ENCODE measurements around the gene BACH2.

Gene BACH2

DNA sequence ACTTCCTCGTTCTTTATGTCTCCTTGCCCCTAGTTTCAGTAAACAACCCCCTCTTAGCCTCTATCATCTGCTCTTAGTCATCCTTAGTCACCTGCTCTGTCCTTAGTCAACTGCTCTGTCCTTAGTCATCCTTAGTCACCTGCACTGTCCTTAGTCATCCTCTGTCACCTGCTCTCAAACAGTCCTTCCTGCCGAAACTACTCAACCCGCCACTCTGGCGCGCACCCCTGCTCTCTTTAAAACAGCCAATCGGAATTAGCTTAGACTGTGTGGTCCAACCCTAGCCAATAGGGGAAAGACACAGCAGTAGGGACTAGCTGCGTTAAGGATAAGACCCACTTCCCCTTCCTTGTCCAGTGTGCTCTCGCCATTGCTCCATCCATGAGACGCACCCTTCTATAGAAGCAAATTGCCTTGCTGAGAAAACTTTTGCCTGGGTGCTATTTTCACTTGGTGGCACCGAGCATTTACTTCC lies 73.9 kb downstream of the BACH2 start:
- TF ChIP-seq, protein P1, sequence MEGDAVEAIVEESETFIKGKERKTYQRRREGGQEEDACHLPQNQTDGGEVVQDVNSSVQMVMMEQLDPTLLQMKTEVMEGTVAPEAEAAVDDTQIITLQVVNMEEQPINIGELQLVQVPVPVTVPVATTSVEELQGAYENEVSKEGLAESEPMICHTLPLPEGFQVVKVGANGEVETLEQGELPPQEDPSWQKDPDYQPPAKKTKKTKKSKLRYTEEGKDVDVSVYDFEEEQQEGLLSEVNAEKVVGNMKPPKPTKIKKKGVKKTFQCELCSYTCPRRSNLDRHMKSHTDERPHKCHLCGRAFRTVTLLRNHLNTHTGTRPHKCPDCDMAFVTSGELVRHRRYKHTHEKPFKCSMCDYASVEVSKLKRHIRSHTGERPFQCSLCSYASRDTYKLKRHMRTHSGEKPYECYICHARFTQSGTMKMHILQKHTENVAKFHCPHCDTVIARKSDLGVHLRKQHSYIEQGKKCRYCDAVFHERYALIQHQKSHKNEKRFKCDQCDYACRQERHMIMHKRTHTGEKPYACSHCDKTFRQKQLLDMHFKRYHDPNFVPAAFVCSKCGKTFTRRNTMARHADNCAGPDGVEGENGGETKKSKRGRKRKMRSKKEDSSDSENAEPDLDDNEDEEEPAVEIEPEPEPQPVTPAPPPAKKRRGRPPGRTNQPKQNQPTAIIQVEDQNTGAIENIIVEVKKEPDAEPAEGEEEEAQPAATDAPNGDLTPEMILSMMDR (IDR thresholded peaks at IDR 0.05; ENCODE audit: low read depth, low read length), result no peak
- in situ Hi-C loops (cut with HindIII; ENCODE audit: low sequenced_read_pairs), result no loop called here
- no peak overlapping the region for H3K4me3 ChIP-seq (ENCODE audit: low read depth, low read length)
- no peak for DNase-seq (ENCODE audit: low read depth, low spot score)

DNA sequence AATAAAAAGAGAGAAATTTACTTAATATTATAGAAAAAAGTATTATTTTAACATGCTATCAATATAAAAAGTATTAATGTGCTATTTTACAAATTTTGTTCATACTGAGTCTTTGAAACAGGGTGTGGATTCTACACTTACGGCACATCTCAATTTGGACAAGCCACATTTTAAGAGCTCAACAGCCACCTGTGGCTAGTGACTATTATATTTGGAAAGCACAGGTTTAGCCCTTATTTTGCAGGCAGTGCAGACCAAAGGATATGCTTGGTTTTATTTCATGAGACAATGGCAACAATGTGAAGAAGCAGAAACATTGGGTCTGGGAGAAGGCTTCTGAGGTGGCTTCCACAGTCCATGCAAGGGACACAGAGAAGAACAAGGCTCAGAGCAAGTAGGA lies 74.6 kb downstream of the BACH2 start:
- in situ Hi-C loops (cut with HindIII; ENCODE audit: low sequenced_read_pairs), result no loop called here

DNA sequence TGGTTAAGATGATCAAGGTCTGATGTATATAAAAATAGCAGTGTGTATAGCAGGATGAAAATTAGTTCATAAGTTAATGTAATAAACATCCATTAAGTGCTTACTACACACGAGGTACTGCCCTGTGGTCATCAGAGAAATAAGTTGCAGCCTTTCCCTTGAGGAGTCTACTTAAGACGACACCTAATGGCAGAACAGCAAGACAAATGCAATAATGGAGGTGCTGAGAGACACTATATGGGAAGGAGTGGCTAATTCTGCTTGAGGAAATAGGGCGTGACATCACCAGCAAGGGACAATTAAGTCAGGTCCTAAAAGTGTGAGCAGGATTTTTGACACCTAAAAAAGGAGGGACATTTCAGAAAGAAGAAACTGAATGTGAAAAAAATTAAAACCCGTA lies 75.2 kb downstream of the BACH2 start:
- H3K4me3 ChIP-seq (ENCODE audit: low read depth, low read length), result no peak overlapping the region
- DNase-seq (ENCODE audit: low read depth, low spot score), result no peak
- TF ChIP-seq, protein P1 (IDR thresholded peaks at IDR 0.05; ENCODE audit: low read depth, low read length), result no peak
- in situ Hi-C loops (cut with HindIII; ENCODE audit: low sequenced_read_pairs), result no loop called here

More for the DNA sequence above, 74.6 kb downstream of the BACH2 start:
- TF ChIP-seq, protein P1 (IDR thresholded peaks at IDR 0.05; ENCODE audit: low read depth, low read length), result no peak
- H3K4me3 ChIP-seq (ENCODE audit: low read depth, low read length), result no peak overlapping the region
- no peak for DNase-seq (ENCODE audit: low read depth, low spot score)

DNA sequence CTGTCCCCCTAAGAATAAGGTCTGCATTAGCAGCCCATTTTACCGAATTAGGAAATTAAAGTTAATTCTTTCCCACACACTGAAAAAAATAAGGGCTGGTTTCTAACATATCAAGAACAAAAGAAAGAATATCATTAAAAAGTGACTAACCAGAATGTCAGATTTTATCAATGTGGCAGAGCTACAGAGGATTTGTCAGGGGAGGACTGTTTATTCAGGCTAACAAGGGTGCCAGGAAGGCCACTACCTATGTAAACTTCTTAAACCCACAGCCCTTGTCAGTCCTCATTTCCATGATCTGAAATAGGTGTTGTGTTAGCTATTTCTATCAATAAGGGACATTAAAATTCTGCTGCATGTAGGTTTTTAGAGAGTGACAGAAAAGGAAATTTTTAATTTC lies 76.4 kb downstream of the BACH2 start:
- no peak overlapping the region for H3K4me3 ChIP-seq (ENCODE audit: low read depth, low read length)
- in situ Hi-C loops (cut with HindIII; ENCODE audit: low sequenced_read_pairs), result no loop called here
- DNase-seq (ENCODE audit: low read depth, low spot score), result no peak
- TF ChIP-seq, protein P1 (IDR thresholded peaks at IDR 0.05; ENCODE audit: low read depth, low read length), result no peak

DNA sequence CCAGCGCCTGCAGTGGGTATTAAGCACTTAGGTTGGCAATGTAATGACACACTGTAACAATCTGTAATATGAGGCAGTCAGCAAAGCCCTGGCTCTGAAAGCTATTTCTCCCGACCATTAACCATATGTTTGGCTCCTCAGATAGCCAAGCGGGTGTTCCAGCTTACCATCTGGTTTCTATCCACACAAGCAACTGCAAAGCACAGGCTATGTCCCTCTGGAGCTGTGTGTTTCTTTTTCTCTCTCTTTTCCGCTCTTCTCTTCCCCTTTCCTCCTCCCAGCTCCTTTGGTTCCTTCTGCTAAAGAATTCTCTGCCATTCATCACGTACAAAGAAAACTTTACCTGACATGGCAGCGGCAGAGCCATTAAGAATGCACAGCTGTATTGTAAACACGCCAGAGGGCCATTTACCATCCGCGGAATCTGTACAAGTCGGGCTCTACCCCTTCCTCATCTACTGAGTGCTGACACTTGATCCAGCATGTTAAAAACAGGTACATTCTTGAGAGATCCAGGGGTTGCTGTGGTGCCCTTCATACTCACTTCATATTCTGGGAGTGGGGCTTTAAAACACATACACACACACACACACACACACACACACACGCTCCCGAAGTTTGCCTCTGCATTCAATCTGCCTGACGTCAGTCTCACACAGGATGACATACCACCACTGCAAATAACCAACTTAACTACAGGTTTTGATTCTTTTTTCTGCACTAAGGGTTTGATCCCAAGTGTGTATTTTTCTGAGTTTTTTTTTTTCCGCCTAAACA lies 77.2 kb downstream of the BACH2 start:
- DNase-seq (ENCODE audit: low read depth, low spot score), result peak; percentile 93
- H3K4me3 ChIP-seq (ENCODE audit: low read depth, low read length), result peak overlapping the region; percentile 25
- in situ Hi-C loops (cut with HindIII; ENCODE audit: low sequenced_read_pairs), result no loop called here
- TF ChIP-seq, protein P1 (IDR thresholded peaks at IDR 0.05; ENCODE audit: low read depth, low read length), result no peak

DNA sequence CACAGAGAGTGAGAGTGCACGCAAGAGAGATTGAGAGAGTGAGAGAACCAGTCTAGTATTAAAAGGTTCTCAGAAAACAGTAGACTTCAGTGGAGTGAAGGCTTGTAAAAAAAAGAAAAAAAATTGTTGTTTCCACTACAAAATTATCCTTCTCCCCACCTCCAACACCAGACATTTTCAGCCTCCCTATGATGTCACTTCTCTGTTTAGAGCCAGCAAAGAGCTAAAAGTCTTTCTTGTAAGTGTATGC lies 77.8 kb downstream of the BACH2 start:
- TF ChIP-seq, protein P1 (IDR thresholded peaks at IDR 0.05; ENCODE audit: low read depth, low read length), result no peak
- peak overlapping the region; percentile 12 for H3K4me3 ChIP-seq (ENCODE audit: low read depth, low read length)
- DNase-seq (ENCODE audit: low read depth, low spot score), result no peak
- in situ Hi-C loops (cut with HindIII; ENCODE audit: low sequenced_read_pairs), result no loop called here
